Thyroid gland (tissue), 4 donors: ENCODE data around the gene DCT. TPM values are rescaled to one million over a fixed set of nuclear protein-coding genes. Genes with fewer than 3 reads are reported as not detected.
A peak's percentile ranks its signal among the peaks of the same experiment; 100 is the strongest.

Experiments
- DNase-seq, 2 donors: peaks; one replicate each; pipeline ENCODE4 v3.0.0-alpha.2; 2019
- H3K27ac ChIP-seq, 3 donors: fragments of 200-600 bp; sonication (generic); 1 replicate in 2 of 3; 2 replicates in 1 of 3; pipeline ENCODE4 v1.5.1; 2016 to 2019; ENCODE audit warnings: mild to moderate bottlenecking in 1 of 3, moderate library complexity in 1 of 3
- H3K27me3 ChIP-seq: fragments of 200-600 bp; sonication (generic); one replicate; pipeline ENCODE4 v1.5.1; 2019
- H3K36me3 ChIP-seq, 2 donors: fragments of 200-600 bp; sonication (generic); one replicate each; pipeline ENCODE4 v1.5.1; 2016 to 2019
- H3K4me1 ChIP-seq, 2 donors: fragments of 200-600 bp; sonication (generic); one replicate each; pipeline ENCODE4 v1.5.1; 2017 to 2019
- H3K4me3 ChIP-seq, 3 donors: fragments of 200-600 bp; sonication (generic); replicated peaks in 1 of 3; 1 replicate in 2 of 3; 2 replicates in 1 of 3; pipeline ENCODE4 v1.5.1; 2016; ENCODE audit warnings: mild to moderate bottlenecking in 1 of 3
- H3K9me3 ChIP-seq: fragments of 200-600 bp; sonication (generic); one replicate; pipeline ENCODE4 v1.5.1; 2017
- CTCF ChIP-seq, 6 experiments: fragments of 200-600 bp in 3 of 6; fragments of 450-650 bp in 3 of 6; sonication (generic) in 3 of 6; IDR thresholded peaks; one replicate each; pipeline ENCODE4 v1.5.1; 2016 to 2019; ENCODE audit warnings: antibody characterized with exemption in 6 of 6, mild to moderate bottlenecking in 2 of 6, inconsistent platforms in 1 of 6, moderate library complexity in 1 of 6
- POLR2A ChIP-seq, 2 donors: fragments of 450-650 bp; IDR thresholded peaks; one replicate each; pipeline ENCODE4 v1.6.1; 2017; ENCODE audit warnings: antibody characterized with exemption in 2 of 2, mild to moderate bottlenecking in 2 of 2, moderate library complexity in 1 of 2
- WGBS, 2 donors: methylation state at CpG; one replicate each; pipeline ENCODE4 v1.1.5; 2017; 5-methylcytosine and 5-hydroxymethylcytosine counted together
- intact Hi-C: fragments of 100-400 bp; cut with DNase I; formaldehyde crosslinking; loops from one replicate; pipeline ENCODE4 v1.15.1; 2023
- total RNA-seq, 4 donors: library from RNA; depleted of rRNA; stranded (reverse); fragments of >200 nt; gene quantifications; one replicate each; pipeline ENCODE4 v1.2.3, GENCODE V29; 2016

DCT gene
- total RNA-seq, 4 donors from 2014 or later = 0.11 to 0.40 (median 0.20) TPM; not detected in 1

GRCh38 chr13:94435604-94436226 is 43.8 kb downstream of the DCT start:
- Histone ChIP-seq H3K4me3 (no peak overlapping the region), H3K27me3 (no peaks in the 10 kb centered on the region), H3K36me3 (no peaks in the 10 kb centered on the region), H3K9me3 (no peaks in the 10 kb centered on the region), H3K27ac (no peak overlapping the region), H3K4me1 (no peaks in the 10 kb centered on the region)
- intact Hi-C loops = loop anchor here (5.0 kb wide), 1 partner anchor 182 kb away; no protein-coding TSS in a partner anchor
- DNase-seq = no peak
- peak in 5 of 6 experiments; percentile 15 to 63 (median 50) for TF ChIP-seq CTCF (IDR thresholded peaks at IDR 0.05)
- TF ChIP-seq POLR2A (IDR thresholded peaks at IDR 0.05) = no peak
- 42 to 48% methylated on average over 4 of the region's 4 CpGs for WGBS, 2 donors

- 50 to 56% methylated on average over 19 of the region's 19 CpGs for WGBS, 2 donors
- DNase-seq = no peak
- Histone ChIP-seq H3K36me3 (no peaks in the 10 kb centered on the region), H3K9me3 (no peaks in the 10 kb centered on the region), H3K4me1 (no peaks in the 10 kb centered on the region), H3K27ac (no peak overlapping the region), H3K4me3 (no peak overlapping the region), H3K27me3 (no peaks in the 10 kb centered on the region)
- intact Hi-C loops = no loop called here
- TF ChIP-seq POLR2A (IDR thresholded peaks at IDR 0.05) = no peak
- TF ChIP-seq CTCF (IDR thresholded peaks at IDR 0.05) = no peak
These were observed 46.2 kb downstream of the DCT start for GRCh38 chr13:94433055-94433961.

GRCh38 chr13:94431987-94432386 is 47.5 kb downstream of the DCT start:
- Histone ChIP-seq H3K27me3 (no peaks in the 10 kb centered on the region), H3K4me1 (no peaks in the 10 kb centered on the region), H3K4me3 (no peak overlapping the region), H3K9me3 (no peaks in the 10 kb centered on the region), H3K27ac (no peak overlapping the region), H3K36me3 (no peaks in the 10 kb centered on the region)
- TF ChIP-seq POLR2A (IDR thresholded peaks at IDR 0.05) (no peak), CTCF (IDR thresholded peaks at IDR 0.05) (no peak)
- DNase-seq = no peak
- intact Hi-C loops = no loop called here

- H3K36me3 ChIP-seq = no peaks in the 10 kb centered on the region
- intact Hi-C loops = no loop called here
- WGBS, 2 donors = 81 to 89% methylated on average over 2 of the region's 2 CpGs
- TF ChIP-seq POLR2A (IDR thresholded peaks at IDR 0.05) = no peak
- no peaks in the 10 kb centered on the region for H3K9me3 ChIP-seq
- H3K27me3 ChIP-seq = no peaks in the 10 kb centered on the region
- no peak overlapping the region for H3K27ac ChIP-seq
- DNase-seq = no peak
- H3K4me1 ChIP-seq = no peaks in the 10 kb centered on the region
- H3K4me3 ChIP-seq = no peak overlapping the region
These were observed 47.9 kb downstream of the DCT start for GRCh38 chr13:94431574-94431973.

- no peaks in the 10 kb centered on the region for H3K27me3 ChIP-seq
- intact Hi-C loops = no loop called here
- H3K4me1 ChIP-seq = no peaks in the 10 kb centered on the region
- no peak overlapping the region for H3K27ac ChIP-seq
- no peak for DNase-seq
- TF ChIP-seq POLR2A (IDR thresholded peaks at IDR 0.05) = no peak
- TF ChIP-seq CTCF (IDR thresholded peaks at IDR 0.05) = no peak
- no peaks in the 10 kb centered on the region for H3K36me3 ChIP-seq
- WGBS, 2 donors = 72 to 74% methylated on average over 5 of the region's 5 CpGs
- no peaks in the 10 kb centered on the region for H3K9me3 ChIP-seq
- no peak overlapping the region for H3K4me3 ChIP-seq
These were observed 52.0 kb downstream of the DCT start for GRCh38 chr13:94427313-94427953.
